Peyer's patch (tissue), 4 donors: Measurements from ENCODE around the gene HSPG2.

Experiments used
- CTCF ChIP-seq, 6 experiments: fragments of 450-650 bp in 4 of 6; fragments of 200-600 bp in 2 of 6; sonication (generic) in 1 of 6; IDR thresholded peaks; one replicate each; pipeline ENCODE4 v1.5.1; 2017 to 2019; ENCODE audit warnings: antibody characterized with exemption in 6 of 6, mild to moderate bottlenecking in 3 of 6, moderate library complexity in 1 of 6
- POLR2A ChIP-seq, 2 donors: fragments of 450-650 bp; IDR thresholded peaks; one replicate each; pipeline ENCODE4 v1.5.1; 2017; ENCODE audit warnings: antibody characterized with exemption in 2 of 2, mild to moderate bottlenecking in 2 of 2, moderate library complexity in 2 of 2

GRCh38 chr1:21851430-21852250, 85.5 kb downstream of the HSPG2 start:
- no peak for TF ChIP-seq CTCF (IDR thresholded peaks at IDR 0.05)
- TF ChIP-seq POLR2A (IDR thresholded peaks at IDR 0.05): no peak
